Nephron (organoid): ENCODE data around the gene EPS8L2.
"Not testable (repeated sequence)": the region's sequence is repeated elsewhere in the genome, so short reads cannot be mapped to it uniquely, and the experiment has no call there.

Source experiments
- H3K27ac Mint-ChIP-seq, 3 experiments: 2 replicates each; pipeline ENCODE4 v1.8.0; 2020; ENCODE audit warnings: mixed read lengths in 3 of 3, mild to moderate bottlenecking in 2 of 3, moderate library complexity in 1 of 3
- H3K27me3 Mint-ChIP-seq: 2 replicates; pipeline ENCODE4 v1.8.0; 2021; ENCODE audit warnings: low read depth, mild to moderate bottlenecking, moderate library complexity, mixed read lengths
- H3K36me3 Mint-ChIP-seq: 2 replicates; pipeline ENCODE4 v1.8.0; 2020; ENCODE audit warnings: low read depth, mixed read lengths
- H3K4me1 Mint-ChIP-seq: 2 replicates; pipeline ENCODE4 v1.8.0; 2020; ENCODE audit warnings: mixed read lengths
- H3K4me3 Mint-ChIP-seq, 3 experiments: 2 replicates each; pipeline ENCODE4 v1.8.0; 2020; ENCODE audit warnings: mild to moderate bottlenecking in 3 of 3, mixed read lengths in 3 of 3, moderate library complexity in 2 of 3
- H3K9me3 Mint-ChIP-seq: 2 replicates; pipeline ENCODE4 v1.8.0; 2020; ENCODE audit warnings: mixed read lengths
- CTCF ChIP-seq, 3 experiments: fragments of 200-600 bp; sonication (generic); IDR thresholded peaks; one replicate each; pipeline ENCODE4 v1.5.0; 2021; ENCODE audit warnings: antibody characterized with exemption in 3 of 3; ENCODE audit not compliant: unreplicated experiment in 3 of 3

Gene EPS8L2

GRCh38 chr11:727859-728748 lies 22.1 kb downstream of the EPS8L2 start:
- peak; percentile 95 to 97 (median 96) for TF ChIP-seq CTCF (IDR thresholded peaks at IDR 0.05; ENCODE audit: unreplicated experiment in 3 of 3)
- Mint-ChIP-seq H3K36me3 (peaks cover 5% of the 10 kb centered on the region), H3K27me3 (peaks cover 30% of the 10 kb centered on the region), H3K4me3 (no peak overlapping the region), H3K27ac (no peak overlapping the region), H3K9me3 (no peaks in the 10 kb centered on the region), H3K4me1 (peaks cover 4% of the 10 kb centered on the region)

- Mint-ChIP-seq H3K4me3 (no peak overlapping the region), H3K4me1 (peaks cover 4% of the 10 kb centered on the region), H3K27ac (no peak overlapping the region), H3K36me3 (no peaks in the 10 kb centered on the region), H3K9me3 (no peaks in the 10 kb centered on the region), H3K27me3 (peaks cover 22% of the 10 kb centered on the region)
- TF ChIP-seq CTCF (IDR thresholded peaks at IDR 0.05; ENCODE audit: unreplicated experiment in 3 of 3), result no peak
These were observed 23.0 kb downstream of the EPS8L2 start for GRCh38 chr11:728901-729491.

GRCh38 chr11:729492-730074 lies 23.6 kb downstream of the EPS8L2 start:
- Mint-ChIP-seq H3K27me3 (peaks cover 20% of the 10 kb centered on the region), H3K9me3 (peaks cover 4% of the 10 kb centered on the region), H3K4me1 (peaks cover 4% of the 10 kb centered on the region), H3K4me3 (no peak overlapping the region), H3K36me3 (no peaks in the 10 kb centered on the region), H3K27ac (no peak overlapping the region)
- TF ChIP-seq CTCF (IDR thresholded peaks at IDR 0.05; ENCODE audit: unreplicated experiment in 3 of 3), result no peak

- Mint-ChIP-seq H3K9me3 (peaks cover 7% of the 10 kb centered on the region), H3K27me3 (peaks cover 20% of the 10 kb centered on the region), H3K27ac (no peak overlapping the region), H3K36me3 (no peaks in the 10 kb centered on the region), H3K4me3 (no peak overlapping the region), H3K4me1 (peaks cover 4% of the 10 kb centered on the region)
- TF ChIP-seq CTCF (IDR thresholded peaks at IDR 0.05; ENCODE audit: unreplicated experiment in 3 of 3), result no peak
These were observed 27.0 kb downstream of the EPS8L2 start for GRCh38 chr11:733072-733471.

- not testable (repeated sequence) for H3K27ac Mint-ChIP-seq, H3K4me1 Mint-ChIP-seq, H3K36me3 Mint-ChIP-seq, H3K9me3 Mint-ChIP-seq, H3K4me3 Mint-ChIP-seq
- peaks cover 21% of the 10 kb centered on the region for H3K27me3 Mint-ChIP-seq
These were observed 28.5 kb downstream of the EPS8L2 start for GRCh38 chr11:734541-734940.

DNA sequence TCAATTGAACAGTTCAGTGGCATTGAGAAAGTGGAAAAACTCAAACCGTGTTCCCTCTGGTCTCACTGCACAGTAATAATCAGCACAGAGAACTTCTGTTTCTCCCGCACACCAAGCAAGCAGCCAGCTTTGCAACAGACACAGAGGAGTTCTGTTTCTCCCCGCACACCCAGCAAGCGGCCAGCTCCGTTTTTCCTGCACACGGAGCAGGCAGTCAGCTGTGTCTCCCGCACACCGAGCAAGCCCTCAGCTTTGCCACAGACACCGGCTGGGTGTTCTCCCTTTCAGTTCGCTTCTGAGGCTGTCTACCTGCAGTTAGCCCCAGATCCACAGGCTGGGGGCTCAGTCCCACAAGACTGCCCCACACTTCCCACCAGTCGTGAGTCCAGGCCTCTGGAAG lies 31.3 kb downstream of the EPS8L2 start:
- H3K27me3 Mint-ChIP-seq, result peaks cover 18% of the 10 kb centered on the region
- H3K9me3 Mint-ChIP-seq, result peaks cover 7% of the 10 kb centered on the region
- H3K27ac Mint-ChIP-seq, result peak overlapping the region in 1 of 3 experiments; percentile 11
- H3K36me3 Mint-ChIP-seq, result no peaks in the 10 kb centered on the region
- TF ChIP-seq CTCF (IDR thresholded peaks at IDR 0.05; ENCODE audit: unreplicated experiment in 3 of 3), result no peak
- H3K4me1 Mint-ChIP-seq, result peaks cover 4% of the 10 kb centered on the region
- no peak overlapping the region for H3K4me3 Mint-ChIP-seq

DNA sequence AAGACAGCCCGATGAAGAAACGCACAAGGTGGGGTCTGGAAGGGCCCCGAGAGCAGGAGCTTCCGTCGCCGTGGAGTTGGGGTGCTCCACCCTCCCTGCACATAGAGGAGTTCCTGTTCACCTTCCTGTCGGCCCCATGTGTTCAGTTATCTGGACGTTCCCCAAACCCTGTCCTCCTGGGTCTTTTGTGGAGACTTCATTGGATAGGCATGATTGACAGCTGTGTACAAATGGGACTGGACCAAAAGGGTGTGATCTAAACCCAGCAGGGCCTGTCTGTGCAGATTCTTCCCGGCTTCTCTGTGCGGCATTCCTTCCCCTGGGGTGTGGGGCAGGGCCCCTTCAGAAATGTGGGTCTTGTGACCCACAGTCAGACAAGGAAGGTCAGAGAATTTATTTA lies 31.9 kb downstream of the EPS8L2 start:
- Mint-ChIP-seq H3K27ac (peak overlapping the region in 1 of 3 experiments; percentile 11), H3K27me3 (peaks cover 18% of the 10 kb centered on the region)
- not testable (repeated sequence) for H3K36me3 Mint-ChIP-seq, H3K4me1 Mint-ChIP-seq, H3K4me3 Mint-ChIP-seq, H3K9me3 Mint-ChIP-seq
